T-helper 2 cell (primary cell): Measurements from ENCODE around the gene TRIM71.
"Not testable (repeated sequence)": the region's sequence is repeated elsewhere in the genome, so short reads cannot be mapped to it uniquely, and the experiment has no call there.

Source experiments
- DNase-seq, 5 experiments: peaks; one replicate each; pipeline versions ENCODE4 v3.0.0 to v3.0.0-alpha.2; 2012 to 2022
- total RNA-seq, 2 donors: gene quantifications; one replicate each; lab custom pipeline; 2026; lab: John Stamatoyannopoulos, UW

TRIM71 gene
- 0 to 0.13 reads per million in 2 donors for total RNA-seq

DNA sequence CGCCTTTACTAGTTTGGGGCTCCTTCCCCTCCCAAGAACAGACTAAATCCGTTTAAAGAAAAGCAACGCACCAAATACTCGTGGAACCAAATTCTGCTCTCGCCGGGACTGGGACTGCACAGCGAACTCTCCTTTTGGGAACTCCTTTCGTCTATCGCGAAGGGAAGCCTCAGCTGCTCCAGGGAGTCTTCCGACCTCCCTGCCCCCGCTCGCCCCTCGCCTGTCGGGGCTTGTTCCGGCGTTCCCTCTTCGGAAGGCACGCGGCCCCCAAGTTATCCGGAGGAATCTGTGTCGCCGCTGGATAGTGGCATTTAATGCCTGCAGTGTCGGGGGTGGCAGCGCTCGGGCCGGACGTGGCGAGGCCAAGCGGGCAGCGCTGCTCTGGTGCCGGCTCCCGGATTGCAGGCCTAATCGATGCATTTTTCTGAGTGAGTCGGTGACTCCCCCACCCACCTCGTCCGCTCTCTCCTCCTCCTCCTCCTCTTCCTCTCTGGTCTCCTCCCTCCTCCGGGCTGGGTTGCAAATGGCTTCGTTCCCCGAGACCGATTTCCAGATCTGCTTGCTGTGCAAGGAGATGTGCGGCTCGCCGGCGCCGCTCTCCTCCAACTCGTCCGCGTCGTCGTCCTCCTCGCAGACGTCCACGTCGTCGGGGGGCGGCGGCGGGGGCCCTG lies at the start of gene TRIM71:
TRIM71 (plus strand) TSS at position 440 of the 671 bp plus-strand sequence; CDS start at position 524, 84 bp downstream.
- DNase-seq, result peak in 1 of 5 experiments; percentile 33

DNA sequence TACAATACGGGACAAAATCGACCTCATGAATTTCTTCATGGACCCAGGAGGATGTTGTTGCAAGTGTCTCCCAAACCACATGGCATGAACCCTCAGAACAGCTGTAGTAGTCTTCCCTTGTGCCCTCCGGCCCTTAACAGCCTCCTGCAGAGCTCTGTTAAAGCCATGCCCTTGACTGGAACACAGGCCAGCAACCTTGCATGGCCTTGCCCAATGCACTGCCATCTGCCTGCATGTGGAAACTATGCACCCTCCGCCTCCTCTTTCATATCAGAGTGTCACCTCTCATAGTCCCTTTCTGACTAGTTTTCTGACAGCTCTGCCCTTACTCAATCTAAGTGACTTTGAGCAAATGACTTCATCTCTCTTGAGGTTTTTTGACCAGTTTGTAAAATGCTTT lies 39.4 kb upstream of the TRIM71 start:
- peak in 1 of 5 experiments; percentile 22 for DNase-seq

DNA sequence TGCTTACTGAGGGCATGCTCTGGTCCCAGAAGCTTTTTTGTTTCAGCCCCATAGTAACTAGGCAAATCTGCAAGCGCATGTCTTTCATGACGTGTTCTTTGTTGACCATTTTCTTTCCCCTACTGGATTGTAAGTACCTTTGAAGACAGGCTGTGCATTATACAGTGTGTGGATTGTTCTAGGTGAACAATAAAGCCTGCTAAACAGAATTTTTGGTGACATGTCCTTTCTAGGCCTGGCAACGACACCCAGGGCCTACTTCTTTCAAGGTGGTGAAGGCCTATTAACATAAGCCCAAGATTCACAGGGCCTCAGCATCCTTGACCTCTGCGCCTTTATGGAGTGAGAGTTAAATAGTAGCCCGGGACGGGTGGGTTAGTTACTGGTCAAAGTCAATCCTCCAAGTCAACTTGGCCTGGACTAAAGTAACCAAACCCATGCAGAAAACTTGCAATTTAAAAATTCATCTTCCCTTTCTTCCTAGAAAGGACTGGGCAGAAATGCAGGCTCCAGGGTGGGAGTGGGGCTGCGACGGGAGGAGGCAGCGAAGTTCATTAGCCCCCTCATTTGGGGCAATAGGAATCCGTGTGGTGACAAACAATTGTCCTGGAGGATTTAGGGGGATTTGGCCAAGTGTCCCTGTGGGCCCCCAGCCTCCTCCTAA lies 37.6 kb upstream of the TRIM71 start:
- no peak for DNase-seq

DNA sequence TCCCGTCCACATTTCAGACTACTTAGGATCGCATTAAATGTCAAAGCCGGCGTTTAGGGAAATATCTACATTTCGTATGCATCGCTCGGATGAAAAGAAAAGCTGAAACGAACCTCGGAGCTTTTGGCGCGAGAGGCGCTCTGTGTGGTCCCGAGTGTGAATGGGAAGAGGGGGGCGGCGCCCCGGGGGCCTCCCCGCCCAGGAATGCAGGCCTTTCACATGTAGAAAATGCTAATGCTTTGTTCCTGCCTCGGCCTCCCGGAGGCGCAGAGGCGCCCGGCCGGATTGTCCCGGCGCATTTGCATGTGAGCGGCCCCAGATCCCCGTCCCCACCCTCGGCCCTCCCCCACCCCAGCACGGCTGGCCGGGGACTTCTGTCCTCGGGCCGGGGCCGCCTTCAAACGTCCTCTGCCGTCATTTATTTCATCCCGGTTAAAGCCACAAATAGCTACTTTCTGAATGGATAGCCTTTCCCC lies 37.0 kb upstream of the TRIM71 start:
- peak in 1 of 5 experiments; percentile 1 for DNase-seq

DNA sequence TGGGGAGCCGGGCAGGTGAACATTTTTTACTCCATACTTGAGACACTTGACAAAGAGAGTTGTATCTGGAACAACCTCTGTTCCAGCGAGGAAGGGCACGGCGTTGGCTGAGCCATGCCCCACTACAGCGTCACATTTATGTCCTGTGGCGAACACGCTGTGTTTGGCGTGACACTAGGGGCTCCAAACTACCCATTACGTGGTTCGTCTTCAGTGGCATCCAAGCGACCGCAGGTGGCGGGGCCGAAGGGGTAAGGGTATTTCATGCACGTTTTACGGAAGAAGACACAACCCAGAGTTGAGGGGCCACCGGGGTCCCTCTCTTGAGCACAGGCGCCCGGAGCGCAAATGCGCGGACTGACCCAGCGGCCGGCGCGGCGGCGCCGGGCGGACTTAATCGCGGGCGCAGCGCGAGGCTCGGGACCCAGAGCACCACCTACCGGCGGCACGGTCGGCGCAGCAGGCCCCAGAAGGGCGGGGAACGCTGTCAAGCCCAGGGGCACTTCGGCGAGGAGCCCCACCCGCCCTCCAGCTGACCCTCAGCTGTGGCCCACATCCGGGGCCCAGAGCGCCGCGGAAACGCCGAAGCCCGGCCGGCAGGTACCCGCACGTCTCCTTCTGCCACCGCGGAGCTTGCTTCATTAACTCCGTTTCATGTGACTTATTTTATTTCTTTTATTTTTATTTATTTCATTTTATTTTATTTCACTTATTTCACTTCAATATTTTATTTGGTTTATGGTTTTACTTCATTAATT lies 36.4 kb upstream of the TRIM71 start:
- peak; percentile 20 to 67 (median 31) for DNase-seq

DNA sequence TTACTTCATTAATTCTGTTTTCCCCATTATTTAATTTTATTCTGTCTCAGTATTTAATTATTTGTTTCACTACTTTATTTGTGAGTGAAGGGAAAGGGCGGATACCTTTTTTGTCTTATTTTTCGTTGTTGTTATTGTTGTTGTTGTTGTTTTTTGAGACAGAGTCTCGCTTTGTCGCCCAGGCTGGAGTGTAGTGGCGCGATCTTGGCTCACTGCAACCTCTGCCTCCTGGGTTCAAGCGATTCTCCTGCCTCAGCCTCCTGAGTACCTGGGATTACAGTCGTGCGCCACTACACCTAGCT lies 35.9 kb upstream of the TRIM71 start:
- DNase-seq, result not testable (repeated sequence)

DNA sequence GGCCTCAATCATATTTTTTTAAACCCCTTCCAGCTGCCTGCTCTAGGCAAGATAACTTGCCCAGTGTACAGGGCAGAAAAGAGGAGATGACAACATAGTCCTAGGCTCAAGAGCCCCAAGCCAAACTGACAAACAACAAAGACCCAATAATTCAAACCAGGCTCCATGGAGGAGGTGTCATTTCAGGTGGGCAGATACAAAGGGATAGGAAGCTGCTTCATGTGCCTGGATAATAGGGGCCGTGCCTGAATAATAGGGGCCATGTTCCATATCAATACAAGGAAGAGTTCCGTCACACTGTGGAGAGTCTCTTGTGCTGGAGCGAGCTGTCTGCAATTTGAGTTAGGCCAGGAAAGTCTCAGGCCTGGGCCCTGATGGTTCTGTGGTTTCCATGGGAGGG lies 35.4 kb upstream of the TRIM71 start:
- DNase-seq, result no peak

DNA sequence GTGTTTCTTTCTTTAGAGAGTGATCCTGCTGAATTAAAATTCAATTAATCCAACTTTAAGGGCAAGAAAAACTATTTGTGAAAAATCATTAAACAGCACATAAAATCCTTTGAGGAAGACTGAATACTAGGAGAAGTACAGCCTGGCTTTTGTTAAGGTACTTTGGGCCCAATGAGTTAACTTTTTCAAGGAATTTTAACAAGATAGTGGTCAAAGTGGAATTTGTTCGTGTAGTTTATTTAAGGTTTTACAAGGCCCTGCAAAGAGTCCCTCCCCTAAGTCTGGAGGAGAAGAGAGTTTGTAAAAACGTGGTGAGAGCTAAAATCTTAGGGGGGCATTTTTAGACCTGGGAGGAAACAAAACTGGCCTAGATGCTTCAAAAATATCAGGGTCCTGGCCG lies 26.0 kb upstream of the TRIM71 start:
- no peak for DNase-seq

DNA sequence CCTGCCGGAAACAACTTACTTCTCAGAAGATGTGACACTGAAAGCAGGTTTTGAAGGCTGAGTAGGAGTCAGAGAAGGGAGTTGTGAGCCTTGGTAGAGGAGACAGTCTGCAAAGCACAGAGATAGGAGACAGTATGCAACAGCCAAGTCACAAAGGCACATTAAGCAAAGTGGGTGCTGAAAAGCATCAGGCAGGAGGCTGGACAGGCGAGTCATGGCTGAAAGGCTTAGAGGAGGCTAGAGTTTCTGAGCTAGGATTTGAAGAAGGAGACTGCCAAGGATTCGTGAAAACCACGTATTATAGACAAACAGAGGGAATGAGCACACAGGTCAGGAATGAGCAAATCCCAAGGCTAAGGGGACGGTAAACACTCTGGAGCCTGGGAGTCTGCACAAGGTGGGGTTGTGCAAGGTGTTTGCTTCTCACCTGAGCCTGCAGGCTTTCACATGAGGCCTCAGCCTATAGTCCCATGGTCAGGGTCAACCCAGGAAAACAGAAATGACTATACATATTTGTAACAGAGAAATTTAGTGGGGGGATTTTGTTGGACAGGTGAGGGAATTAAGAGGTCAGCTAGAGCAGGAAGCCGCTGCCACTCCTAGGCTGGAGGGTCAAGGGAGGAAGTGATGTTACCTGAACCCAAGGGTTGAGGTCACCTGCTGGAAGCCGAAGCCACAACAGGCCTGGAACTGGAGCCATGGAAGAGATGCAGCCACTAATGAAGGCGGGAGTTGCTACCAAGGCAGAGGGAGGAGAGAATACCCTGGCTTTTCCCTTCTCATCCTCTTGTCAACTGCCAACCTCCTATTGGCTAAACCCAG lies 23.1 kb upstream of the TRIM71 start:
- DNase-seq, result no peak

DNA sequence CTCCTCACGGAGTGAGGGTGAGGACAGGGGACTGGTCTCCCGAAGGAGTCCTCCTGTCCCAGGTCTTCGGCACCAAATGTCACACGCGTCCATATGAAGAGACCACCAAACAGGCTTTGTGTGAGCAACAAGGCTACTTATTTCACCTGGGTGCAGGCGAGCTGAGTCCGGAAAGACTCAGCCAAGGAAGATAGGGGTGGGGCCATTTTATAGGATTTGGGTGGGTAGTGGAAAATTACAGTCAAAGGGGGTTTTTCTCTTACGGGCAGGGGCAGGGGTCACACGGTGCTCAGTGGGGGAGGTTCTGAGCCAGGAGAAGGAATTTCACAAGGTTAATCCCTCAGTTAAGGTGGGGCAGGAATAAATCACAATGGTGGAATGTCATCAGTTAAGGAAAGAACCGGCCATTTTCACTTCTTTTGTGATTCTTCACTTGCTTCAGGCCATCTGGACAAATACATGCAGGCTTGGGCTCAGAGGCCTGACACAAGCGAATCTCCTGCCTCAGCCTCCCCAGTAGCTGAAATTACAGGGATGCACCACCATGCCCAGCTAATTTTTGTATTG lies 21.3 kb upstream of the TRIM71 start:
- DNase-seq, result not testable (repeated sequence)

DNA sequence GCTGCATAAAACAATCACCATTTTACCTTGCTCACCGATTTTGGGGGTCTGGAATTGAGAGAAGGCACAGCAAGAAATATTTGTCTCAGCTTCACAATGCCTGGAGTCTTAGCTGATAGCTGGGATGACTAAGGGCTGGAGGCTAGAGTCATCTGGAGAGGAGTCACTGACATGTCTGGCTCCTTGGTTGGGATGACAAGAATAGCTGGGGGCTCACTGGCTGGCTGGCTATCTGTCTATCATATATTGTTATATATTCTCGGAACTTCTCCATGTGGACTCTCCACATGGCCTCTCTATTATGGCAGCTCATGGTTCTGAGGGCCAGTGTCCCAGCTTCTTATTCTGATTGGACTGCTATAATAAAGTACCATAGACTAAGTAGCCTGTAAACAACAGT lies 20.0 kb upstream of the TRIM71 start:
- no peak for DNase-seq

DNA sequence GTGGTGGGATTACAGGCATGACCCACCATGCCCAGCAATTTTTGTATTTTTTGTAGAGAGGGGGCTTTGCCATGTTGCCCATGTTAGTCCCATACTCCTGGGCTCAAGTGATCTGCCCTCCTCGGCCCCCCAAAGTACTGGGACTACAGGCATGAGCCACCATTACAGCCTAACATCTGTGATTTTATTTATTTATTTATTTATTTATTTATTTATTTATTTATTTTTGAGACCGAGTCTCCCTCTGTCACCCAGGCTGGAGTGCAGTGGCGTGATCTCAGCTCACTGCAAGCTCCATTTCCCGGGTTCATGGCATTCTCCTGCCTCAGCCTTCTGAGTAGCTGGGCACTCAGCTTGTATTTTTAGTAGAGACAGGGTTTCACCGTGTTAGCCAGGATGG lies 16.4 kb upstream of the TRIM71 start:
- not testable (repeated sequence) for DNase-seq

DNA sequence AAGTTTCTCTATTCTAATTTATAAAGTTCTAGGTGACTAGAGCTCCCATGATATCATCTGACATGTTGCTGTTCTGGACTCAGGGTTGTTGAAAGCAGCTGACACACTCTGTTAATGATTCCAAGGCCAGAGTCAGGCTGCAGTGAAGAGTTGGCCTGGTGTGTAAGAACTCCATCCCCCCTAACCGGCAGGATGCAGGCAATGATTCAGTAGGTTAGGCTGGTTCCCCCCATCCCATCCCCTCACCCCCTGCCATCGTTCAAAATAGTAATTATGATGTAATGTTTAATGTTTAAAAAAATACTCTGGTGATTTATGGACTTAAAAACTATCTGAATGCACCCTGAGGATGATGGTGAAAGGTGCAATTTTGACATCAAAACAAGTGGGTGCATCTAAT lies 4.6 kb upstream of the TRIM71 start:
- no peak for DNase-seq

DNA sequence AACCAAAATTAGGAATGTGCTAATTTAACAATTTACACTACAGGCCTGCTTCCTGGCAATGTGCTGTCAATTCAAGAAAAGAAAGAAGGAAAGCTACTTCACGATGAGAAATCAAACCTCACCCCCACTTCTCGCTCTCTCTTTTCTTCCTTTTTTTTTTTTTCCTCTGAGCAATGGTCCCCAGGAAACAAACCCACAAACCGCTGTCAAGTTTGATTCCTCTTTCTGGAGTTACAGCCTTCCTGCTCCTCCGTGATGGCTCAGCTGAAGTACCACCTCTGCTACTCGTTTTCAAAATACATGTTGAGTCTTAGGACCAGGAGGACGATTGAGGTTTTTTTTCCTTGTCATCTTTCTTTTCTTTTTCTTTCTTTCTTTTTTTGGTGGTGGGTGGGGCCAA lies 3.4 kb upstream of the TRIM71 start:
- no peak for DNase-seq

DNA sequence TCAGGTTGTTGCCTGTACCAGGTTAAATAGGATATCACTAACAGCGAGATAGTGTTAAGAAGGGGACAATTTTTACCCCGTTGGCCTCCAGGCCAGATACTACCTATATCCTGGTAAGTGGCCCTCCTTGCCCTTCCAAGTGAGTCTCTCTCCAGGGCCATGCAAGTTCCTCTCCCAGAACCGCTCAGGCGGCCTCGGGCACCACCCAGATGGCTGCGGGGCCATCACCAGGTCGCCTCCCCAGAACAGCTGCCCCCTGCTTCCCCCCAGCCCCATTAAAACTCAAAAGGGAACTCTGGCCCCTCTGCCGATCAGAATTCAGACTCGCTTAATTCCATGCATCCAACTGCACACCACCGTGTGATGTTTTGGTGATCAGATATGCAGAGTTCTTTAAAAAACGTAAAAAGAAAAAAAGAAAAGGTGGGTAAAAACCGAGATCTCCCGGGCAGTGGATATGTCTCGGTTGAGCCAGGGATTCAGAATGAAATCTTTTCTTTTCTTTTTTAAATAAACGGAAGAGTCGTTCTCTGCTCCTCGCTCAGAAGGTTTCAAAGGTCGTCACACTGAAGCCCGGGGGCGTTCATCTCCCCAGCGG lies 1.9 kb upstream of the TRIM71 start:
- DNase-seq, result no peak

DNA sequence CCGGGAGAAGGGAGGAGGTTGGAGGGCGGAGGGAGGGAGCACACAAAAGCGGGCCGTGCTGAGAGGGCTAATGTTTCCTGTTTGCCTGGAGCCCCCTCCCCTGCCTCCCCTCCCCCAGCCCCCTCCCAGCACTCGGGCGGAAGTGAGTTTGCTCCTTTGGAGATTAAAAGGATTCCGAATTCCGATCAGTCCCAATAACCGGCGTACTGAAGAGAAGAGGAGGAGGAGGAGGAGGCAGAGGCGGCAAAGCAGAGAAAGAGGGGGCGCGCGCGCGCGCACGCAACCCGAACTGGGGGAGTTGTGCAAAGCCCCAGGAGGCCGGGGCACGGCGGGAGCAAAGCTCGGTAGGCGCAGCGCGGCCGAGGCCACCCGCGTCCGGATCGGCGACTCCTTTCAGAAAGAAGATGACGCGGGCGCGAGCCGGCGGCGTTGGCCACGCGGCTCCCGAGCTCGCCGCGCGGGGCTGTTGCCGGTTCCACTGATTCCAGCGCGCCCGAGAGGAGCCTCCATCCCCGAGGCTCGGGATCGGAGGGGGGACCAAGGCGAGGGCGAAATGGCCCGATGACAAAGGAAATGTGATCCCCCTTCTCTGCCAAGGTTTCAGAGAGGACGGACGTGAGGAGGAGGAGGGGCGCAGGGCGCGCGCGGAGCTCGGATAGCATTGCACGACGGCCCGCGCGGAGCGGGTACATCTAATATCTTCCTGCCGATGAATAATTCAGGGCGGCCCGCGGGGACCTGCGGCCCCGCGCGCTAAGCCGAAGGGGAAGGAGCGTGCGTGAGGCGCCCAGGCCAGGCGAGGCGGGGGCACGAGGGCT lies 1.1 kb upstream of the TRIM71 start:
- DNase-seq, result peak in 1 of 5 experiments; percentile 46

DNA sequence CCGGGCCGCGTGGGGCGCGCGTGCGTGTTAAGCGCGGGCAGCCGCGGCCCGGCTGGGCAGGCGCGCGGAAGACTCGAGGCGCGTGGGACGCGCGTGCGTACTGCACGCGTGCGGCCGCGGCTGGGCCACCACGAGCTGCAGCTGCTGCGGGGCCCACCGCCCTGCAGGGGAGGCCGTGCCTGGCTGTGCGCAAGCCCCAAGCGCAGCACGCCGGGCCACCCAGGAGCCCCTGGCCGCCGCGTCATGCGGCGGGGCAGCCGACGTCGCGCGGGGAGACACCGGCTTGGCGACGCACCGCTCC lies 590 bp upstream of the TRIM71 start:
- no peak for DNase-seq

DNA sequence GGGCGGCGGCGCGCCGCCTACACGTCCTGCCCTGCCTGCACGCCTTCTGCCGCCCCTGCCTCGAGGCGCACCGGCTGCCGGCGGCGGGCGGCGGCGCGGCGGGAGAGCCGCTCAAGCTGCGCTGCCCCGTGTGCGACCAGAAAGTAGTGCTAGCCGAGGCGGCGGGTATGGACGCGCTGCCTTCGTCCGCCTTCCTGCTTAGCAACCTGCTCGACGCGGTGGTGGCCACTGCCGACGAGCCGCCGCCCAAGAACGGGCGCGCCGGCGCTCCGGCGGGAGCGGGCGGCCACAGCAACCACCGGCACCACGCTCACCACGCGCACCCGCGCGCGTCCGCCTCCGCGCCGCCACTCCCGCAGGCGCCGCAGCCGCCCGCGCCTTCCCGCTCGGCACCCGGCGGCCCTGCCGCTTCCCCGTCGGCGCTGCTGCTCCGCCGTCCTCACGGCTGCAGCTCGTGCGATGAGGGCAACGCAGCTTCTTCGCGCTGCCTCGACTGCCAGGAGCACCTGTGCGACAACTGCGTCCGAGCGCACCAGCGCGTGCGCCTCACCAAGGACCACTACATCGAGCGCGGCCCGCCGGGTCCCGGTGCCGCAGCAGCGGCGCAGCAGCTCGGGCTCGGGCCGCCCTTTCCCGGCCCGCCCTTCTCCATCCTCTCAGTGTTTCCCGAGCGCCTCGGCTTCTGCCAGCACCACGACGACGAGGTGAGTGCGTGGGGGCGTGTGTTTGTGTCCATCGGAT lies 602 bp downstream of the TRIM71 start:
- peak in 1 of 5 experiments; percentile 34 for DNase-seq

DNA sequence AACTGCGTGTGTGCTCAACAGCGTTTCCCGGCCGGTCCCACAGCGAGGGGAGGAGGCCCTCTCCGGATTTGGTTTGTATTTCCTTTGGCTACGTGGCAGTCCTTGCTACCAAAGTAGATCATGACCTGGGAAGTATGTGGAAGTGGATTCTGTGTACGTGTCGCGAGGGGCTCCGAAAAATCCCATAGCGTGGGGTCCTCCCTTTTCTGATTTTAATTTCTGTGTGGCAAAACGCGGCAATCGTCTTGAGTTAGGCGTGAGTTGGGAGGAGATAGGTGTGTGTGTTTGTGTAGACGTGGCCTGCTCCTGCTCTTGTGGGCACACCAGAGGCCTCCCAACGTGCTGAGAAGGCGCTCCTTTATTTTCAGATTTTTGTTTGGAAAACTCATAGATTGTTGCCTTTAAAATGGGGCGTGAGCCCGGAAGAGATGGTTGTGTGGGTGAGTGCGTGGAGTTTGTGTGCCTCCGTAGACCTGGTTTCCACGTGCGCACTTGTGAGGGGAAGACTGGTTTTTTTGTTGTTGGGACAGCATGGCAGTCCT lies 1.2 kb downstream of the TRIM71 start:
- no peak for DNase-seq
